Astrocyte of the cerebellum (primary cell): Measurements from ENCODE around the gene MAN1A1.
A peak's percentile ranks its signal among the peaks of the same experiment; 100 is the strongest.

Experiments used
- DNase-seq: peaks from one replicate; pipeline ENCODE4 v3.0.0-alpha.2; 2011; ENCODE audit warnings: low read depth
- H3K4me3 ChIP-seq: 2 replicates; pipeline ENCODE4 v1.5.1; 2011; ENCODE audit warnings: mild to moderate bottlenecking, low read depth, low read length, moderate library complexity
- in situ Hi-C: cut with HindIII; loops from 2 replicates; pipeline ENCODE4 v1.10.0; 2017; ENCODE audit warnings: low sequenced_read_pairs
- TF ChIP-seq, protein P1 (sequence below): IDR thresholded peaks from 2 replicates; pipeline ENCODE4 v1.5.1; 2012; ENCODE audit warnings: low read length, low read depth, moderate library complexity, mild to moderate bottlenecking; ENCODE audit errors: missing control alignments

The MAN1A1 gene

DNA sequence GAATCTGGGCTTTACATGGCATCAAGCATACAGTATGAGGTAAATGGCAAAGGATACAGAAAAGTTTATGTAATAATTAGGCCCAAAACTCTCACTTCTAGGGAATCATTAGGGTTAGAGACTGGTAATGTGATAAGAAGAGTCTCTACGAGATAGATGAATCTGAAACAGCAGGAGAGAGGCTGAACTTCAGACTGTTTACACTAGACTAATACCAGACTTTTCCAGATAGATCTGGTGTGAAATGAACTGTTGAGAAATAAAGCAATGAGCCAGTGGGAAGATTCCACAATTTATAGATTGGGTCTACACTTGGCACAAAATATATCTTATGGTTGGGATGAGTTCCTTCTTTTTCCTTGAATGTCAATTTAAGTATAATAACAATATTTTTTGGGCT lies 134.3 kb downstream of the MAN1A1 start:
- no peak overlapping the region for H3K4me3 ChIP-seq
- in situ Hi-C loops, result no loop called here
- no peak for DNase-seq
- TF ChIP-seq, protein P1, sequence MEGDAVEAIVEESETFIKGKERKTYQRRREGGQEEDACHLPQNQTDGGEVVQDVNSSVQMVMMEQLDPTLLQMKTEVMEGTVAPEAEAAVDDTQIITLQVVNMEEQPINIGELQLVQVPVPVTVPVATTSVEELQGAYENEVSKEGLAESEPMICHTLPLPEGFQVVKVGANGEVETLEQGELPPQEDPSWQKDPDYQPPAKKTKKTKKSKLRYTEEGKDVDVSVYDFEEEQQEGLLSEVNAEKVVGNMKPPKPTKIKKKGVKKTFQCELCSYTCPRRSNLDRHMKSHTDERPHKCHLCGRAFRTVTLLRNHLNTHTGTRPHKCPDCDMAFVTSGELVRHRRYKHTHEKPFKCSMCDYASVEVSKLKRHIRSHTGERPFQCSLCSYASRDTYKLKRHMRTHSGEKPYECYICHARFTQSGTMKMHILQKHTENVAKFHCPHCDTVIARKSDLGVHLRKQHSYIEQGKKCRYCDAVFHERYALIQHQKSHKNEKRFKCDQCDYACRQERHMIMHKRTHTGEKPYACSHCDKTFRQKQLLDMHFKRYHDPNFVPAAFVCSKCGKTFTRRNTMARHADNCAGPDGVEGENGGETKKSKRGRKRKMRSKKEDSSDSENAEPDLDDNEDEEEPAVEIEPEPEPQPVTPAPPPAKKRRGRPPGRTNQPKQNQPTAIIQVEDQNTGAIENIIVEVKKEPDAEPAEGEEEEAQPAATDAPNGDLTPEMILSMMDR, result no peak

DNA sequence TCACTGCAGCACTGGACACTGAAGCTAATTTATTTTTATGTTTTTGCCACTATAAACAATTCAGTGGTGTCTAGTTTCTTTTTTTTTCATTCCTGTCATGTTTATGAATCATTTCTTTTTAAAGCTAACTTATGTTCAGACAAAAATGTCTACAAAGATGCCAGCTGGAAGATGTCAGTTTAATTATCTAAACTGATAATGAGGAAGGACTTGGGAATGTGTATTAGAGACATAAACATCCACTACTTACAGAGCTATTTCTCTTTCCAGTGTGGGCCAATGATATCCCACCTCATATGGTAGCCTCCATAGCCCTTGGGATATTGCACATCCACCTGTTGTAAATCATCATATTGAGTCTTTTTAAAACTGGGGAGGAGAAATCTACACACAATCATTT lies 139.0 kb downstream of the MAN1A1 start:
- in situ Hi-C loops, result no loop called here
- TF ChIP-seq, protein P1, result no peak
- DNase-seq, result no peak
- no peak overlapping the region for H3K4me3 ChIP-seq

DNA sequence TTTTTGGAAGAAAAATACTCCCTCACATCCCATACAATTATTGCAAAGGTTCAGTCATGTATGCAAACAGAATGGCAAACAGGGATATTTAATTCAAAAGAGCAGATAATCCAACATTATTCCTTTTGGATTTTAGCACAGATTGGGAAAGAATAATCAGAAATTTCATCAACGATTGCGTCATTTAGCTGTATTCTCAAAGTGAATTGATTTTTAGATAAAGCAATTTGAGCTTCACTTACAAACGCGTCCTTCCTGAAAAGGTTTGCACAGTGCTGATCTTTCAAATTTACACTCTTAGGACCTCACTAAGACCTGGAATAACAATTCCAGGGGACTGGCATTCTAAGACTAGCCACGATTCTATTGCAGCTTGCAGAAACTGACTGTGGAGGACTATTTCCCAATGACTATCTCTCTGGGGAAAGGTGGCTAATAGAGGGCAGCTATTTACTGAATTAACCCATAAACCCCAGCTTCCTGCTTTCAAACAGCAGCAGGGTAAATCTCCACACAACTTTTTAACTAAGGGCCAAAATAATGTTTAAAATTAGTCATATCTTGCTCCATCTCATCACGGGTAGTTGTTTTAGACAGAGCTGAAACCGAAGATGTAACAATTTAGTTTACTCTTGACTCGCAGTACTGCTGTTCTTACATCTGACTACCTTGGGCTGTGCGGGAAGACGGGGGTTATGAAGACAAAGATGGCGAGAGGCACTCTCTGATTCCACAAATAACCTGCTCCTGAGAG lies 139.9 kb downstream of the MAN1A1 start:
- TF ChIP-seq, protein P1, result no peak
- in situ Hi-C loops, result no loop called here
- DNase-seq, result no peak
- H3K4me3 ChIP-seq, result no peak overlapping the region

DNA sequence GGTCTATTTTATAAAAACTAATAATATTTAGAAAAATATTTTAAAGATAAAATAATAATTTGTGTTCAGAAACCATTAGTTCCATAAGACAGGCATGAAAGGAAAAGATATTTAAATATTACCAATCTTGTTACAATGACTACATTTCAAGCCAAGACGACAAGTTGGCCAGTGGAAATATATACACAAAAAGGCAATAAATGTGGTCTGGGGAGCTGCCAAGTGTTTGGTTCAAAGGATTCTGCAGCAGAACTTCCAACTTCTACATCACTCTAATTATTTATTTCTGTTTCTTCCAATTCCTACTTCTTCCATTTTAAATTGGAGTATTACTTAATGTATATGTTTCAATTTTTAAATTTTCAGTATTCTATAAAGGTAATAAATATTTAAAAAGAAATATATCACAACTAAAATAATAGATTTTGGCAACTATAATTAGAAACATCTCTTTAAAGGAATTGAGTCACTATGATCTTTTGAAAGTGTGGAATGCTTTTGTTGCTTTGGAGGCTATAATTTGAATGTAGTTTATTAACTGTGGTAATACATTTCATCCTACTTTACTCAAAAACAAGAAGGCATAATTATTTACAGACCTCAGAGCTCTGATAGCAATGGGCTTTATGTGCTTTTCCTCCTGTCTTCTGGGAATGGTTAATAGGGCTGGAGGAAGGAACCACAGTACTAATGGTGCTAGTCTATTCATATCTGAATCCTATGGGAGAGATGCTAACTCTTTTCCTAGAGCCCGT lies 141.4 kb downstream of the MAN1A1 start:
- peak; percentile 90 for DNase-seq
- TF ChIP-seq, protein P1, result no peak
- no peak overlapping the region for H3K4me3 ChIP-seq
- in situ Hi-C loops, result no loop called here

DNA sequence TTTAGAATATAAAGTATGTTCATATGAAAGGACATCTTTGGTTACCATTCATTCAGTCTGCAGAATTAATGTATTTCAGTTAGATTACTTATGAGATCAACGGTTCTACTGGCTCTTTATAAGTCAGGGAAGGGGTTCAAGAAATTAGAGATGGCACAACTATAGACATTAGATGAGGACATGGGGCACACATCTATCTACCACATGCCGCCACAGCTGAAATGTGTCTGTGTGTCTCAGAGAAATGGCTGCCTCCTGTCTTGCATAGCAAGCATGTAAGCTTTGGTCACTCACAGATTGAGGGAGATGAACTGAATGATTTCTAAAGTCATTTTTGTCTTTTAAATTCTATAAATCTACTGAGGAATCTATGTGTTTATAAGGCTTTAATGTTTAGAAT lies 142.2 kb downstream of the MAN1A1 start:
- no peak overlapping the region for H3K4me3 ChIP-seq
- TF ChIP-seq, protein P1, result no peak
- DNase-seq, result no peak
- in situ Hi-C loops, result no loop called here

DNA sequence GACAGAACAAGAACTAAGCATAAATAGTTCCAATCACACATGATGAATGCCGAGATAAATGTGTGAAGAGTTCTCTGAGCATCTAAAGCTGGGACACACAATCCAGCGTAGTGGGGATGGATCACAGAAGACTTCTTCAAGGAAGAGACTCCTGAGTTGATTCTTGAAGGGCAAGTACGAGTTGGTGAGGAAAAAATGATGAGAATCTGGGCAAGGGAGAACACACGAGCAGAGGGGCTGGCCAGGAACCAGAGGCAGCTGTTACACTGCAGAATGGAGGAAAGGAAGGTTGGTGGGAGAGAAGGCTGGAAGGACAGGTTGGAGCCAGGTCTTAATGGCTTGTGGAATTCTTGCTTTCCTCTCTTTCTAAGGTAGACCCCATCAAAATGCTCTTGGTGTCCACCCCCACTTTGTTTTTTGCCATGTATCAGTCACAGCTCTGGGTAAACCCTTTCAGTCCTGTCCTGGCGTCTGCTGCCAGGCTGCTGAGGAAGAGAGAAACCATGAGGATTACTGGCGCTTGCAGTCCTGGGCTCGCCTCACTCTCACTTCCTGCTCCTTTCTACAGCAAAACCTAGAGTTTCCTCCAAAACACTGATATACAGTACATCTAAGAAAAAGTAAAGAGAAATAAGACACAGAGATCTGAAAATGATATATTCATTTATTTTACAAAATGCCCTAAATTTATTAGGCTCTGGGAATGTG lies 143.5 kb downstream of the MAN1A1 start:
- TF ChIP-seq, protein P1, result no peak
- H3K4me3 ChIP-seq, result no peak overlapping the region
- DNase-seq, result no peak
- in situ Hi-C loops, result no loop called here
